Small intestine (tissue), 7 donors: ENCODE data around the gene TCF7L2. TPM values are rescaled to one million over a fixed set of nuclear protein-coding genes. Genes with fewer than 3 reads are reported as not detected.

Source experiments
- DNase-seq, 2 donors: peaks; one replicate each; pipeline versions ENCODE4 v3.0.0 to v3.0.0-alpha.2; 2013
- FAIRE-seq: peaks from 2 replicates; lab custom pipeline; 2012; peaks lifted over from hg19 to GRCh38; lab: Jason Lieb, UNC
- H3K27ac ChIP-seq, 3 donors: one replicate each; pipeline ENCODE4 v1.5.1; 2013; ENCODE audit warnings: low read length in 2 of 3, mild to moderate bottlenecking in 2 of 3, control low read depth in 1 of 3, inconsistent platforms in 1 of 3, low read depth in 1 of 3, moderate library complexity in 1 of 3
- H3K27me3 ChIP-seq, 3 donors: one replicate each; pipeline ENCODE4 v1.6.1; 2013; ENCODE audit warnings: low read length in 3 of 3, inconsistent platforms in 1 of 3; ENCODE audit not compliant: control insufficient read depth in 3 of 3, insufficient read depth in 3 of 3
- H3K36me3 ChIP-seq, 3 donors: one replicate each; pipeline ENCODE4 v1.6.1; 2013; ENCODE audit warnings: low read length in 3 of 3, inconsistent platforms in 1 of 3, low read depth in 1 of 3, mild to moderate bottlenecking in 1 of 3, moderate library complexity in 1 of 3; ENCODE audit not compliant: control insufficient read depth in 3 of 3, insufficient read depth in 2 of 3
- H3K4me1 ChIP-seq, 3 donors: one replicate each; pipeline ENCODE4 v1.6.1; 2013; ENCODE audit warnings: low read length in 2 of 3, inconsistent platforms in 1 of 3, low read depth in 1 of 3, mild to moderate bottlenecking in 1 of 3, moderate library complexity in 1 of 3; ENCODE audit not compliant: control insufficient read depth in 3 of 3, insufficient read depth in 2 of 3
- H3K4me3 ChIP-seq, 3 donors: one replicate each; pipeline ENCODE4 v1.5.1; 2013; ENCODE audit warnings: low read length in 3 of 3, control low read depth in 1 of 3, inconsistent platforms in 1 of 3, low read depth in 1 of 3, mild to moderate bottlenecking in 1 of 3, moderate library complexity in 1 of 3
- H3K9me3 ChIP-seq, 2 donors: one replicate each; pipeline ENCODE4 v1.6.1; 2013; ENCODE audit warnings: low read depth in 1 of 2, low read length in 1 of 2; ENCODE audit not compliant: control insufficient read depth in 2 of 2, insufficient read depth in 1 of 2
- WGBS, 3 donors: extraction: QIAGEN DNeasy Blood & Tissue Kit; methylation state at CpG; one replicate each; pipeline ENCODE4 v1.1.7; 2013; 5-methylcytosine and 5-hydroxymethylcytosine counted together
- polyA plus RNA-seq, 4 donors: library from polyadenylated mRNA; stranded (reverse) in 3 of 4; unstranded in 1 of 4; fragments of 200-250 nt in 3 of 4; fragments of 120-200 nt in 1 of 4; gene quantifications; one replicate each; pipeline versions ENCODE4 v1.2.1 to v1.2.3, GENCODE V29; 2013
- donor health status: healthy with polysubstance abuse.
- donor health status: control.
- donor health status: control.
- donor health status: Bipolar disorder and iron deficiency.
- donor health status: healthy.

TCF7L2 gene
- polyA plus RNA-seq, 4 donors: 13.2 to 50.3 (median 18.8) TPM

- 56 to 69% (median 61%) methylated on average over 8 of the region's 8 CpGs for WGBS, 3 donors
- H3K4me1 ChIP-seq: peaks cover 0 to 16% (median 2%) of the 10 kb centered on the region in 3 donors
- no peak overlapping the region for H3K4me3 ChIP-seq
- FAIRE-seq (no peak), DNase-seq (no peak)
- H3K9me3 ChIP-seq: no peaks in the 10 kb centered on the region
- H3K27ac ChIP-seq: no peak overlapping the region
- H3K36me3 ChIP-seq: peaks cover 0 to 49% (median 8%) of the 10 kb centered on the region in 3 donors
- H3K27me3 ChIP-seq: no peaks in the 10 kb centered on the region
Observed at GRCh38 chr10:112986544-112987190, 36.6 kb downstream of the TCF7L2 start.

- FAIRE-seq: no peak
- 83 to 90% (median 89%) methylated on average over 7 of the region's 7 CpGs for WGBS, 3 donors
Observed at GRCh38 chr10:112988839-112989406, 38.9 kb downstream of the TCF7L2 start.

GRCh38 chr10:112989826-112990225 lies 39.8 kb downstream of the TCF7L2 start:
- FAIRE-seq (no peak), DNase-seq (no peak)
- Histone ChIP-seq H3K4me1 (peaks cover 0 to 11% (median 2%) of the 10 kb centered on the region in 3 donors), H3K4me3 (no peak overlapping the region), H3K27ac (no peak overlapping the region), H3K27me3 (no peaks in the 10 kb centered on the region), H3K36me3 (peaks cover 0 to 55% (median 8%) of the 10 kb centered on the region in 3 donors), H3K9me3 (no peaks in the 10 kb centered on the region)
- WGBS, 3 donors: 73 to 86% (median 80%) methylated on average over 5 of the region's 5 CpGs

More at GRCh38 chr10:112988839-112989406, 38.9 kb downstream of the TCF7L2 start:
- Histone ChIP-seq H3K27ac (no peak overlapping the region), H3K9me3 (no peaks in the 10 kb centered on the region), H3K27me3 (no peaks in the 10 kb centered on the region), H3K36me3 (peaks cover 0 to 55% (median 8%) of the 10 kb centered on the region in 3 donors), H3K4me3 (no peak overlapping the region), H3K4me1 (peaks cover 0 to 16% (median 2%) of the 10 kb centered on the region in 3 donors)
- no peak for DNase-seq

GRCh38 chr10:112990271-112990670 lies 40.2 kb downstream of the TCF7L2 start:
- Histone ChIP-seq H3K36me3 (peaks cover 0 to 60% (median 8%) of the 10 kb centered on the region in 3 donors), H3K4me3 (no peak overlapping the region), H3K27ac (no peak overlapping the region), H3K9me3 (no peaks in the 10 kb centered on the region), H3K27me3 (no peaks in the 10 kb centered on the region), H3K4me1 (peaks cover 2 to 8% (median 4%) of the 10 kb centered on the region in 3 donors)
- WGBS, 3 donors: 88 to 92% (median 89%) methylated on average over 8 of the region's 8 CpGs
- DNase-seq (no peak), FAIRE-seq (no peak)

GRCh38 chr10:112991888-112992491 lies 41.9 kb downstream of the TCF7L2 start:
- FAIRE-seq (no peak), DNase-seq (no peak)
- Histone ChIP-seq H3K27ac (no peak overlapping the region), H3K4me1 (peaks cover 0 to 9% (median 0%) of the 10 kb centered on the region in 3 donors), H3K9me3 (no peaks in the 10 kb centered on the region), H3K27me3 (no peaks in the 10 kb centered on the region), H3K4me3 (no peak overlapping the region), H3K36me3 (peaks cover 0 to 70% (median 10%) of the 10 kb centered on the region in 3 donors)
- WGBS, 3 donors: 89 to 91% (median 89%) methylated on average over 19 of the region's 19 CpGs

GRCh38 chr10:112996462-112996861 lies 46.4 kb downstream of the TCF7L2 start:
- Histone ChIP-seq H3K27ac (no peak overlapping the region), H3K4me3 (no peak overlapping the region), H3K9me3 (no peaks in the 10 kb centered on the region), H3K36me3 (peaks cover 0 to 50% (median 4%) of the 10 kb centered on the region in 3 donors), H3K4me1 (peaks cover 0 to 27% (median 7%) of the 10 kb centered on the region in 3 donors), H3K27me3 (no peaks in the 10 kb centered on the region)
- 86 to 98% (median 94%) methylated on average over 3 of the region's 3 CpGs for WGBS, 3 donors
- DNase-seq (no peak), FAIRE-seq (no peak)

- DNase-seq (no peak), FAIRE-seq (no peak)
- no peak overlapping the region for H3K27ac ChIP-seq
- WGBS, 3 donors: 87 to 90% (median 89%) methylated on average over 4 of the region's 4 CpGs
- no peaks in the 10 kb centered on the region for H3K27me3 ChIP-seq
- H3K9me3 ChIP-seq: no peaks in the 10 kb centered on the region
- H3K4me1 ChIP-seq: peaks cover 0 to 38% (median 12%) of the 10 kb centered on the region in 3 donors
- H3K36me3 ChIP-seq: peaks cover 0 to 43% (median 4%) of the 10 kb centered on the region in 3 donors
- no peak overlapping the region for H3K4me3 ChIP-seq
Observed at GRCh38 chr10:112999102-112999501, 49.1 kb downstream of the TCF7L2 start.

GRCh38 chr10:113000442-113000841 lies 50.4 kb downstream of the TCF7L2 start:
- H3K27ac ChIP-seq: peak overlapping the region in 1 of 3 donors; percentile 0
- H3K9me3 ChIP-seq: no peaks in the 10 kb centered on the region
- H3K27me3 ChIP-seq: no peaks in the 10 kb centered on the region
- no peak for DNase-seq
- WGBS, 3 donors: 76 to 81% (median 76%) methylated on average over 6 of the region's 6 CpGs
- peaks cover 0 to 47% (median 3%) of the 10 kb centered on the region in 3 donors for H3K36me3 ChIP-seq
- FAIRE-seq: no peak
- no peak overlapping the region for H3K4me3 ChIP-seq
- peaks cover 0 to 41% (median 14%) of the 10 kb centered on the region in 3 donors for H3K4me1 ChIP-seq
